Urothelium cell line (cell line): ENCODE results near the gene SPATA31A3.
"Not testable (repeated sequence)": the region's sequence is repeated elsewhere in the genome, so short reads cannot be mapped to it uniquely, and the experiment has no call there.

Source experiments
- DNase-seq: peaks from one replicate; pipeline ENCODE4 v3.0.0; 2011; ENCODE audit warnings: low spot score, mixed read lengths
- FAIRE-seq: peaks from 2 replicates; lab custom pipeline; 2011; peaks lifted over from hg19 to GRCh38; lab: Jason Lieb, UNC

Gene SPATA31A3

DNA sequence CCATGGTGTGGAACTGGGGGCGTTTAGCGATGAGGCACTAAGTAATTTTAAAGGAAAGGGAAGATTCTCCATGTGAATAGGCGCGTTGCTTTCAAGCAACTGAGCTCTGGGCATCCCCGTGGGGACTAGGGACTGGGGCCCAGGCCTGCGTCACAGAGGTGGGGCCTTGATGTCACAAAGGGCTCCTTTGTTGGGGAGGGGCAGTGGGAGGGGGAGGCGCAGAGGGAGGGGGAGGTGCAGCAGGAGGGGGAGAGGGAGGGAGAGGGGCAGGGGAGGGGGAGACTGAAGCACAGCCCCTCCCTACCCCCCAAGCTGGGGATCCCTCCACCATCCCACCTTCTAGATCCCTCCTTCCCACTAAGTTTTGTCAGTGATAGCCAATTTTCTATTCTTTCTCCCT lies at the start of gene SPATA31A3:
Gene SPATA31A3 (minus strand): TSS at position 101 of the 400 bp plus-strand sequence. CDS start 29 bp downstream, at position 72.
- not testable (repeated sequence) for FAIRE-seq

GRCh38 chr9:66952576-66952975 lies 39.8 kb downstream of the SPATA31A3 start:
- DNase-seq, FAIRE-seq: not testable (repeated sequence)

More for the DNA sequence above, at the start of gene SPATA31A3:
- not testable (repeated sequence) for DNase-seq

DNA sequence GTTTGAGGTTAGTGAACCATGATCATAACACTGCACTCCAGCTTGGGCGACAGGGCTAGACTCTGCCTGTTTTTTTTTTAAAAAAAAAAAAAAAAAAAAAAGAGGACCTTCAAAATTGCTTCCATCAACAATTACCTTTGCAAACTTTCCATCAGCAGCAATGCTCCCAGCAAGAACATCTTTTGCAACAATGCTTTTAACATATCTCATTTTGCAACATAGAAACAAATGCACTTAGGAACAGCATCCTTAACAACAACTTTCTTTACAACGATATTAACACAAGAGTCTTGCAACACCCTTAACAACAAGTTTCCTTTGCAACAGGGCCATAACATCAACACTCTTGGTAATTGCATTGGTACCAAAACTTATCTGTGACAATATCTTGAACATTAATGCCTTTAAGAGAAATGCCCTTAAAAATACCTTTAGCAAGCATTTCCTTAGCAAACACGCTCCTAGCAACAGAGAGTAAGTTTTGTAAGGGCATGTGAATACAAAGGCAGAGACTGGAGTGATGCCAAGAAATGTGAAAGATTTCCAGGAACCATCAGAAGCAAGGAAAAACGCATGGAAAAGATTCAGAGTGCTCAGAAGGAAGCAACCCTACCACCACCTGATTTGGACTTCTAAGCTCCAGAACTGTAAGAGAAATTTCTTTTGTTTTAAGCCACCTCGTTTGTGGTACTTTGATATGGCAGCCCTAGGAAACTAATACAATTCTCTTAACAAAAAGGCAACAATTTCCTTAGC lies 49.8 kb downstream of the SPATA31A3 start:
- not testable (repeated sequence) for FAIRE-seq, DNase-seq

GRCh38 chr9:66939878-66940830 lies 52.2 kb downstream of the SPATA31A3 start:
- DNase-seq, FAIRE-seq: not testable (repeated sequence)

- FAIRE-seq, DNase-seq: not testable (repeated sequence)
Observed at GRCh38 chr9:66938322-66938721, 54.0 kb downstream of the SPATA31A3 start.

DNA sequence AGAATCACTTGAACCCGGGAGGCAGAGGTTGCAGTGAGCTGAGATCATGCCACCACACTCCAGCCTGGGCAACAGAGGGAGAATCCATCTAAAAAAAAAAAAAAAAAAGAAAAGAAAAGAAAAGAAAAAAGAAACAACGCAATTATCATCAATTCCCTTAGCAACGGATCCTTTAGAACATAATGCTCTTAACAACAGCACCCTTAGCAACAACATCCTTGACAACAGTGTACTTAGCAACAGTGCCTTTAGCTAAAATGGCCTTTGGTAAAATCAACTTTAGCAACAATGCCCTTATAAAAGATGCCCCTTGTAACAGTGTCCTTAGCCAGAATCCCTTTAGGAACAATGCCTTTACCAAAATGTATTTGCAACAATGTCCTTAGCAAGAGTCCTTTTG lies 54.7 kb downstream of the SPATA31A3 start:
- FAIRE-seq, DNase-seq: not testable (repeated sequence)
